ENCODE data around the gene C7orf33.
"Not testable (repeated sequence)": the region's sequence is repeated elsewhere in the genome, so short reads cannot be mapped to it uniquely, and the experiment has no call there.

The C7orf33 gene, protein sequence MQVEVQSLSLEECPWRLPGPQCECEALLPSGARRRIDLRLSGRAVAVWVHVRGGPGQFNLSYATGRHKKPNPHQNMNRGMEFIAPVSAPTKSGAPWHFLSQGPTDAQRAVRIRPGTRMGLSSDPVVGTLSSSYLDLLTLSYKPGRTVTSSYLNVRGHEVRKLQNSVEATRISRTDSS

GRCh38 chr7:148590471-148590870 lies at the start of gene C7orf33:
Gene C7orf33 (plus strand): TSS chr7:148590766. CDS start chr7:148590926, 160 bp downstream.
- no peak for DNase-seq (ENCODE audit: low read depth)

DNA sequence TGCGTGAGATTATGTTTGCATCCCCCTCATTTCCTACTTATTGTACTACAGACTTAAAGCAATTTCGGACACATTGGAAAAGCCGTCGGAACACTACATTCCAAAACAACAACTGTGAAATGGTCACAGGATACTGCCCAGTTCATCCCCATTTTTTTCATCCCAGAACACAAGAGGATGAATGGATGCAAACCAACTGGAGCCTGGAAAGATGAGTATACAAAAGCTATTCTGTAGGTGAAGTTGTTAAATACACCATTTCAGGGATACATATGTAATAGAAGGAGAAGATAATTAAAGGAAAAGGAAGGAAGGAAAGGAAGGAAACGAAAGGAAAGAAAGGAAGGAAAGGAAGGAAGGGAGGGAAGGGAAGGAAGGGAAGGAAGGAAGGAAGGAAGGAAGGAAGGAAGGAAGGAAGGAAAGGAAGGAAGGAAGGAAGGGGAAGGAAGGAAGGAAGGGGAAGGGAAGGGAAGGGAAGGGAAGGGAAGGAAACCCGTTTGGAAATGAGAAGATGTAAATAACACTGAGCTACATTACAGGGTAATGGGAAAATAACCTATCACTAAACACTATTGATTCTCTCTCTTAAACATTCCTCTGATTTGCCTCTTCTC lies 48.6 kb upstream of the C7orf33 start:
- DNase-seq (ENCODE audit: low read depth): no peak

DNA sequence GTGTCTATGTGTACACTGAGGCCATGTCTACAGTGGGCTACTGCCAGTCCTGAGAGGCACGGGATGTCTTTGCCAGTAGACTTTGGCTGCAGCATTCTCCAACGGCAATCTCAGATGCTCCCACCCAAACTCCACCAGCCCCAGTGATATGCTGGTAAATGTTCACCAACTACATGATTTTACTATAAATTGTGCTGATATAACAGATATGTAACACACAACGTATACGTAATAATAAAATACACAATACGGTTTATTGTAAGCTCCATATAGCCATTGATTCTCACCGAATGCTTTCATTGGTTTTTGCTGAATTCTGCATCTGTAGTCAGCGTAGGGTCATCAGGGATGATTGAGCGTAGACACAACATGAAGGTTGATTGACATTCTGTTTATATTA lies 47.3 kb upstream of the C7orf33 start:
- DNase-seq (ENCODE audit: low read depth): no peak

DNA sequence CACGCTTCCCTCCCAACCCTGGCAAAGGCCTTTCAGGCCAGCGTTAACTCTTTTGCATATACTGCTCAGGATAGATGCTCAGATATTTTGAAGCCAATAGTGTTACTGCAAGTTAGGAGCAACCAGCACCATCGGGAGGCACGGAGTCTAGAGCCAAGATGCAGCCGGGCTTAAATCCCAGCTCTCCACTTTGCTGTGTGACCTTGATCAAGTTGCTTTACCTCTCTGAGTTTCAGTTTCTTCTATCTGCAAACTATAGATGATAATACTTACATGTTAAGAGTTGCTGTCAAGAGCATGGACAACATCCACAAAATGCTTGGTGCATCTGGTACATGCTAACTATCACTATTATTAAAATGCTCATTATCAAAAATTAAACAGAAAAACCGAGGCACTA lies 45.4 kb upstream of the C7orf33 start:
- DNase-seq (ENCODE audit: low read depth): no peak

DNA sequence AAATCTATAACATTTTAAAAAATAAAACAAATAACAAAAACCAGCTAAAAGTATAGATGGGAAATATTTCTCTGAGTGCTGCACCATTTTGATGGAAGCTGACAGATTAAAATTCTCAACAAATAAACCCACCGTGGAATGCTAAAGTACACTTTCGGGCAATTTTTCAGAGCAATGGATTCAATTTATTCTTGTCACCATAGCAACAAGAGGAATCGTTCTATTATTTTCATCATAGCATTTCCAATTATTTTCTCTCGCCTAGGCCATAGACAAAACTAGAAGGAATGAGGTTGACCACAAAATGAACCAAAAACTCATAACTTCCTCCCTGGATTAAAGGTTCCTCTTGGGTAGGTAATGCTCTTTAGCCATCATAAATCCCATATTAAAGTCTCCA lies 44.6 kb upstream of the C7orf33 start:
- DNase-seq (ENCODE audit: low read depth): no peak

DNA sequence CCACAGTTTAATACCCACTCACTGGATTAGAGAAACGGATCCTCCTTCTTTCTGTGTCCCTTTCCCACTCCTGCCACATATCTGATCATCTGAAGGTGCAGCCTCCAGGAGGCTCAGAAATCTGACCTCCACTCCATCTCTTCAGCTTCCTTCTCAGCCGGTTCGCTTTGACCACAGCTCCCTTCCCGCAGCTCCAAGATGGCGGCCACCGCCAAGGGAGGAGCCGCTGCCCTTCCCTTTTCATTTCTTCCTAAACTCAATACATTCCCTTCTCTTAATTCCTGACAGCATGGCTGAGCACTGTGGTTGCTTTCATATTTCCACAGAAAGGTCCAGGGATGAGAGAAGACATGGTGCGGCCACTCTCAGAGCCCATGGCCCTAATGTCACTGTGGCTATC lies 43.7 kb upstream of the C7orf33 start:
- DNase-seq (ENCODE audit: low read depth): no peak

- DNase-seq (ENCODE audit: low read depth): no peak
These were observed 42.6 kb upstream of the C7orf33 start for GRCh38 chr7:148547951-148548350.

GRCh38 chr7:148553979-148554378 lies 36.6 kb upstream of the C7orf33 start:
- DNase-seq (ENCODE audit: low read depth): no peak

DNA sequence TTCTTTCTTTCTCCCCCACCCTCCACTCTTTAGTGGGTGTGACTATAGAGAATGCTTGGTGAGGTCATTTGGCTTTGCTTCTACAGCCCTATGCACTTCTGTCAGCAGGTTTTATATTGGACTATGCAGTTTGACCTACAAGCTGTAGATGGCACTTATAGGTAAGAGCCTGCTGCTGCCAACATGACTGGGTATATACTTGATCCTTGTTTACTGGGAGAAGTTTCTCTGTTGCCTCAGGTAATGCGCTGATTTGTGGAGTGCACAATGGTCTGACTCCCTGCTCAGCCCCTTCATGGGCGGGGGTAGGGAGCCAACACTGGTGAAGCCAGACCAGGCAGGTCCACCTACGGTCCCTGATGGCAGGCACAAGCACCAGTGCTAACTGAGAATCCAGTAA lies 33.7 kb upstream of the C7orf33 start:
- DNase-seq (ENCODE audit: low read depth): no peak

DNA sequence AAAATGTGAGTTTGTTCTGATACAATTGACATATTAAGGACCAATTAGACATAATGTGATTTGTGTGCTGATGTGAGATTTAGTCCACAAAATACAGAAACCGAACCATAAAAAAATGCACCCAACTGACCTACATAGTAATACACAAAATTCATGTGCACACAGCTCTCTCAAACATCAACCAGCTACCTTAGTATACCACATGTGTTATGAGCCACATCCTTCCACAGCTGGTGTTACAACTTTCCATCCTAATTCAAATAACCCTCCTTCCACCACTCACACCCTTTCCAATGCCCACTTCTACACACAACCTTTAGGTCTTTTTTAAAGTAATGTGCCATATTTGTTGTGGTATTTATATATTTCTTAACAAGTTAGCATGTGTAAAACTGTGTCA lies 31.7 kb upstream of the C7orf33 start:
- DNase-seq (ENCODE audit: low read depth): no peak

DNA sequence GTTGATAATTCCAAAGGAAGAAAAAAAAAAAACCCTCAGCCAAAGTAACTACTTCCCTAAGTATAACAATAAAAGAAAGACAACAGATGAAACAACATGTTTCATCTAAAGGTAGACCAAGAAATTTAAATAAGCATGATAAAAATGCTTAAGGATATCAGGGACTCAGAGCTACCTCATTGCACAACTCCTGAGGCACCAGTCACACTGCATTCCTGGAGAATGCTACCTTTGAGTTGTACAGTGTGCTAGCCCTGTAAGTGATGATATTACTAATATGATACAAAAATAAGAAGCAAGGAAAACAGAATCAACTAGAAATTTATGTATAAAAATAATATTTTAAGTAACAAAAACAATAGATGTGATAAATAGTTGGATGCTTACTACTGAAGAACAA lies 29.5 kb upstream of the C7orf33 start:
- DNase-seq (ENCODE audit: low read depth): no peak

GRCh38 chr7:148563583-148564274 lies 26.8 kb upstream of the C7orf33 start:
- DNase-seq (ENCODE audit: low read depth): no peak

DNA sequence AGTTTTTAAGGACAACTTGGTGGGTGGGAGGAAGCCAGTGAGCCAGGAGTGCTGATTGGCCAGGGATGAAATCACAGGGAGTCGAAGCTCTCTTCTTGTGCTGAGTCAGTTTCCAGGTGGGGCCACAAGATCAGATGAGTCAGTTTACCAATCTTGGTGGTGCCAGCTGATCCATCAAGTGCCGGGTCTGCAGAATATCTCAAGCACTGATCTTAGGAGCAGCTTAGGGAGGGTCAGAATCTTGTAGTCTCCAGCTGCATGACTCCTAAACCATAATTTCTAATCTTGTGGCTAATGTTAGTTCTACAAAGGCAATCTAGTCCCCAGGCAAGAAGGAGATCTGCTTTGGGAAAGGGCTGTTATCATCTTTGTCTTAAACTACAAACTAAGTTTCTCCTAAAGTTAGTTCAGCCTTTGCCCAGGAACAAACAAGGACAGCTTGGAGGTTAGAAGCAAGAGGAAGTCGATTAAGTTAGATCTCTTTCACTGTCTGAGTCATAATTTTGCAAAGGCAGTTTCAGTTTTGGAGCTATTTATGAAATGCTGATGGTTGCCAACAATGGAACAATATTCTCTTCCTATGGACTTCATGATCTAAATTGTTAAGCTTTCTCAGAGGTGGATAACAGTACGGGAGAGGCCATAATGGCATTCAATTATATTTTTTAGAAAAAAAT lies 26.2 kb upstream of the C7orf33 start:
- not testable (repeated sequence) for DNase-seq (ENCODE audit: low read depth)

GRCh38 chr7:148566736-148567135 lies 23.8 kb upstream of the C7orf33 start:
- no peak for DNase-seq (ENCODE audit: low read depth)

DNA sequence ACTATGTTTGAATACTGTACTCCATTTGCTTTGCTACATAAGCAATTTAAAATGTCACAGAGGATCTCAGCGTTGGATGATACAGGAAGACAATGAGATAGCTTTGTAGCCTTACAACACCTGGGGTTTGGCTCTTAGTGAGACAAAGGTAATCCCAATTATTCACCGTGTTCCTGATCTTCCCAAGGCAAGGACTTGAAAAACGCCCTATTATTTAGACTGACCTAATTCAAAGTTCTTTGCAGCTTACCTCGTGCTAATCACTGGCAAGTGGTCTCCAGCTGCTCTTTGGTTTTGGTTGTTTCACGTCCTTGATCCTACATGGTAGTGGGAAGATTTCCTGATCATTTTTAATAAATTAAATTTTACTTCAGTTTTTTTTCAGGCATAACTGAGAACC lies 23.0 kb upstream of the C7orf33 start:
- DNase-seq (ENCODE audit: low read depth): no peak

DNA sequence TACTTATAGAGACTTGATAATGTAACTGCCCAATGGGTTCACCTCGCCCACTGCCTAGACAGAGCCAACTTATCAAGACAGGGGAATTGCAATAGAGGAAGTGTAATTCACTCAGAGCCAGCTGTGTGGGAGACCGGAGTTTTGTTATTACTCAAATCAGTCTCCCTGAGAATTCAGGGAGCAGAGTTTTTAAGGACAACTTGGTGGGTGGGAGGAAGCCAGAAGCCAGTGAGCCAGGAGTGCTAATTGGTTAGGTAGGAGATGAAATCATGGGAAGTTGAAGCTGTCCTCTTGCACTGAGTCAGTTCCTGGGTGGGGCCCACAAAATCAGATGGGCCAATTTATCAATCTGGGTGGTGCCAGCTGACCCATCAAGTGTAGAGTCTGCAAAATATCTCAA lies 20.1 kb upstream of the C7orf33 start:
- DNase-seq (ENCODE audit: low read depth): no peak

- DNase-seq (ENCODE audit: low read depth): not testable (repeated sequence)
These were observed 19.6 kb upstream of the C7orf33 start for GRCh38 chr7:148570973-148571372.

GRCh38 chr7:148571381-148571780 lies 19.2 kb upstream of the C7orf33 start:
- no peak for DNase-seq (ENCODE audit: low read depth)

DNA sequence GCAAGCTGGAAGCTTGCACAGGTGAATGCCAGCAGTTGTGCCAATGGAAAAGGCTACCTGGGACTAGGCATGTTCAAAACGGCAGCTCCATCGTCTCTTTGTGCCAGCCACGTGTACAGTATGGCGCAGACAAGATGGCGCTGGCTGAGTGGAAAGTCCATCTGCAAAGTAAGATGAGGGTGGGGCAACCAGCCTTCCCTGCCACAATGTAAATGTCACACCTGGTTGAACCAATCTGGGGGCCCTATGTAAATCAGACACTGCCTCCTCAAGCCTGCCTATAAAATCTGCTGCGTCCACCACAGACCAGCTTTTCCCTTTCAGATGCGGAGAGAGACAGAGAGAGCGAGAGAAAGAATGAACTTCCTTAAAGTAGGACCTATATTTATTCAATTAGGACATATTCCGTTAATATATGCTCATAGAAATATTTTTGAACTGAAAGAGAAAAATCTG lies 18.5 kb upstream of the C7orf33 start:
- DNase-seq (ENCODE audit: low read depth): no peak

DNA sequence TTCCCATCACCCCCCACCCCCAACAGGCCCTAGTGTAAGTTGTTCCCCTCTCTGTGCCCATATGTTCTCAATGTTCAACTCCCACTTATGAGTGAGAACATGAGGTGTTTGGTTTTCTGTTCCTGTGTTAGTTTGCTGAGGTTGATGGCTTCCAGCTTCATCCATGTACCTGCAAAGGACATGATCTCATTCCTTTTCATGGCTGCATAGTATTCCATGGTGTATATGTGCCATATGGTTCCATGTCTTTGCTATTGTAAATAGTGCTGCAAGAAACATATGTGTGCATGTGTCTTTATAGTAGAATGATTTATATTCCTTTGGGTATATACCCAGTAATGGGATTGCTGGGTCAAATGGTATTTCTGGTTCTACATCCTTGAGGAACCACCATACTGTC lies 17.0 kb upstream of the C7orf33 start:
- DNase-seq (ENCODE audit: low read depth): not testable (repeated sequence)

- DNase-seq (ENCODE audit: low read depth): peak; percentile 52
These were observed 14.7 kb upstream of the C7orf33 start for GRCh38 chr7:148575640-148576411.

DNA sequence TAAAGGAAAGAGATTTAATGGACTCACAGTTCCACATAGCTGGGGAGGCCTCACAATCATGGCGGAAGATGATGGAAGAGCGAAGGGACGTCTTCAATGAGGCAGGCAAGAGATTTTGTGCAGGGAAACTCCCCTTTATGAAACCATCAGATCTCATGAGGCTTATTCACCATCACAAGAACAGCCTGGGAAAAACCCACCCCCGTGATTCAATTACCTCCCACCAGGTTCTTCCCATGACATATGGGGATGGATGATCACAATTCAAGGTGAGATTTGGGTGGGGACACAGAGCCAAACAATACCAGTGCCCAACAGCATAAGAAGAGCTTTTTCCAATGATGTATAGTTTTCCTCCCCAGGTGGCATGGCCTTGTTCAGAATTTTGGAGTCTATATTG lies 11.2 kb upstream of the C7orf33 start:
- DNase-seq (ENCODE audit: low read depth): no peak
